HG03442 (cell line): ENCODE data around the gene CIB2.

Source experiments
- ATAC-seq: cut with Tn5 transposase; IDR thresholded peaks from one replicate; pipeline ENCODE4 v1.9.1; 2021; ENCODE audit warnings: mild to moderate bottlenecking, moderate library complexity; ENCODE audit not compliant: unreplicated experiment

CIB2 gene

DNA sequence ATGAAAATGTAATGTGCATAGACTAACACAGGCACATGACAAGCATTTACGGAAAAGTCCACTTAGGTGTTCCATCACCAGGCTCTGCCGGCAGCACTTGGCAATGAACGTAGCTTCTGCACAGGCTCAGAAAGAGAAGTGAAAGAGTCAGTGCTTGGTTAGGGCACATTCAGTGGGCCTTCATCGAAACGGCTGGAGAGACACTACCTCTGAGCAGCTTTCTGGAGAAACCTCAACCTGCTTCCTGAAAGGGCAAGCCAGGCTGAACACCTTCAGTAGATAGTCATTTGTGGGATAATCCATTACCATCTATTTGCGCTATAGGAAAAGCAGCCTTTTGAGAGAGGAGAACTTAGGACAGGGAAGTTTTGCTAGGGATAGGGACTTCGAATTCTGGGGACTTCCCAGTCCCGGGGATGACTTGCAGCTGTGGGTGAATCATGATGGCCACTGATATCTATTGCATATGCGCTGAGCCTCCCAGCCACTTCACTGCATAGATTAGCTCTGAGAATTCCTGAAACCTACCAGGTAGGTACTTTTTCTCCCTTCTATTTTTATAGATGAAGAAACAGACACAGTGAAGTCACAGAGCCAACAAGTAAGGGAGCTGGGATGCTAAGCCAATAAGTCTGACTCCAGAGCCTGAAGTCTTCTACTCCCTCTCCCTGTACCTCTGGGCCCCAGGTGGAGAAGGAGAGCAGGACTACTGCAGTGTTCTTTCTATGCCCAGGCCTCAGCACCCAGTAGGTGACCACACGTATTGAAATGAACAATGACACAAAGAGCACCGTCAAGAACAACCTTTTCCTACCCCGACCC is 43.1 kb downstream of the CIB2 start:
- ATAC-seq = peak; percentile 61

DNA sequence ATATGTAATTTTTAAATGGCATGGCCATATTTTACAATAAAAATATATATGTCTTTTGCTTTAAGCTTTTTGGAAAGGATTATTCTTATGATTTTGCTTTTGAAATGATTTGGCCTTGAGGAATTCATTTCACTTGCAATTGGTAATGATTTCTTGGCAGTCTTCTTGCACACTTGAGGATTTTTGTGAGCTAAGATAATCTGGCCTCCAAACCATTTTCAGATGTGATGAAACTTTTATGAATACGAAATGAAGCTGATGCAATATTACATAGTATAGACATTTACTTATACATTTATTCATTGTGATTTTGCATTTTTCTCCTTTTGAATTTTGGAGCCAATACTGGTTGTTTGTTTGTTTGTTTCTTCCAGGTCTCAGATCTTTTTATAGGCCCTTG is 45.3 kb downstream of the CIB2 start:
- no peak for ATAC-seq

DNA sequence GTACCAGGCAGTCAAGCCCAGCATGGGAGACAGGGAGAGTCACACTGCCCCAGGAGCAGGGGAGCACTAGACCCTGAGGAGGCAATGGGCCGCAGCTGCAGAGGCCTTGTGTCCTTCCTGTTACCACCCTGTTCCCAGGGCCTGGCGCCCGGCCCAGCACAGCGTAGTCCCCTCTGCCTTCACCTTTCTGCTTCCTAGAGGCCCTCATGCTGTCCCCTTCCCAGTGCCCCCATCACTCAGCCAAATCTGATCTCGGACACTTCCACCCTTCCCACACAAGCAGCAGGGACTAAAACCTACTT is 46.8 kb downstream of the CIB2 start:
- no peak for ATAC-seq

DNA sequence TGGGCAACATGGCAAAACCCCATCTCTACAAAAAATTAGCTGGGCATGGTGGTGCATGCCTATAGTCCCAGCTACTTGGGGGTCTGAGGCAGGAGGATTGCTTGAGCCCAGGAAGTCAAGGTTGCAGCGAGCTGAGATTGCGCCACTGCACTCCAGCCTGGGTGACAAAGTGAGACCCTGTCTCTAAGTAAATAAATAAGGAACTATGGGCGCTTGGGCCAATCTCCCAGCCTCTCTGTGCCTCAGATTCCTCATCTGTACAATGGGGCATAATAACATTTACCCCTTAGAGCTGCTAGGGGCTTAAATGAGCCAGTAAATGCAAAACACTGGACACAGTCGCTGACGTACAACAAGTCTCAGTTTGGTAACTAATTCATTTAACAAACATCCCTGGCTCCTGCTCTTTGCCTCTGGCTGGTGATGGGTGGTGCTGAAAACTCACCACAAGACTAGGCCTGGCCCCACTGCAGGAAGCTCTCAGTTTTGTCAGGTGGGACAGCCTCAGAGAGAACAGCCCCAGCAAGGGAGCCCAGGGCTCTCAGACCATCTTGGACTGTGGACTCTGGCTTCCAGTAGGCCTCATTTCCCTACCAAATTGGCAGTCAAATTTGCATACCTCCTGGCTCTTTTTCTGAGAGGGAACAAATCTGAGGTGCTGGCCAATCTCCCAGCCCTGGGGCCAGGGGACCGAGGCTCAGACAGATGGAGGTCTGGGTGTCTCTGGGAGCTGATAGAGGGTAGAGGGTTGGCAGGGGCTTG is 47.4 kb downstream of the CIB2 start:
- ATAC-seq = no peak

DNA sequence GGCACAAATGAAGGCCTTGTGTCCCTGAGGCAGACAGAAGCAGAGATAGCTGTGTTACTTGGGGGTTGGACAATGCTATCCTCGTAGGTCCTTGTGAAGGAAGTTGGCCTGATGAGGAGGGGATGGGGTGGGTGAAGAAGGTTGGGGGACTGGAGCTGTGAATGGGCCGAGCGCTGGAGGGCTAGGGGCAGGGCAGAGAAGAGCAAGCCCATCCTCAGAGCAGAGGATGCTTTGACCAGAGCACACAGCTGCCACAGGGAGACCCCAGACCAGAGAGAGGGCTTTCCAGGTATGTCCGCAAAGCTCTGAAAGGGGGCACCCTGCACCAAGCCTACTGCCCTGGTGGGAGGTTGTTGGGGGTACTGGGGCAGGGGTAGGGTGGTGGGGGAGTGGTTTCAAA is 48.1 kb downstream of the CIB2 start:
- no peak for ATAC-seq

DNA sequence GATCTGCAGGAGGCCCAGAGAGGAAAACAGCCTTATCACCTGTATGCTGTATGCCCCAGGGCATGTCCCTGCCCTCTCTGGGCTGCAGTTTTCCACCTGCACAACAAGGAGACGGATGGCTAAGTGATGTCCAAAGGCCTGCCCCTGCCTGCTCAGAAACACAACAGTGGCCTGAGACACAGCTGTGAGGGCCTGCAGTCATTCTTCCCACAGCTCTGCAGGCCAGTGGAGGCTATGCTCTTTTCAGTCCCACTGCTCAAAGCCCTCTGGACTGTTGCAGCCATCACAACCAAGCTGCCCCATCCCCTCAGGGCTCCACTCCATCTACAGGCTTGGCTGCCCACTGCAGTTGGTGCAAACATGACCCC is 48.5 kb downstream of the CIB2 start:
- no peak for ATAC-seq

DNA sequence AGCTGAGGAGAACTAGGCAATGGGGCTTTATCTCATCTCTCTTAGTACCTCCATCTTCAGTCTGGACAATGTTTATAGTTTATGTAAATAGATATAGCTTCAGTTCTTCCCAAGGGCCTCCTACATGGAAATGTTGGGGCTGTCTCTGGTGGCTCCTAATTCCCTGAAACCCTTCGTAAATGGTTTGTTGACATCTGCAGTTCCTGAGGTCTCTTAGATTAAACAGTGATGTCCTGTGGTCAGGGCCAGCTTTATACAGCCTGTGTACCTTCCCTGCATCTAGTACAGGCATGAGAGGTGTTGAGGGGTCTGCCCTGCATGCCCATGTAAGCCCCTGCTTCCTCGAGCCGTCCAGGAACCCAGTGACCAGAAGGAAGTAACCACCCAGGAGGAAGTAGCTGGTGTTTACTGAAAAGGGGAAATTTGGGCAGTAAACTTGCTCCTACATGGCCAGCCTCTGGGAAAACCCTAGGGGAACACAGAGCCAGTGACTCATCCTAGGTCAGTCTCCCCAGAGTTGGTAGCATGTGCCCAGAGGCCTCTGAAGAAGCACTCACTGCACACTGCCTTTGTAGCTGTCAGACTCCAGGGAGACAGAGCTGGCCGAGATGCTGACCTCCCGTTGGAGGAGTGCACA is 49.0 kb downstream of the CIB2 start:
- ATAC-seq = no peak

DNA sequence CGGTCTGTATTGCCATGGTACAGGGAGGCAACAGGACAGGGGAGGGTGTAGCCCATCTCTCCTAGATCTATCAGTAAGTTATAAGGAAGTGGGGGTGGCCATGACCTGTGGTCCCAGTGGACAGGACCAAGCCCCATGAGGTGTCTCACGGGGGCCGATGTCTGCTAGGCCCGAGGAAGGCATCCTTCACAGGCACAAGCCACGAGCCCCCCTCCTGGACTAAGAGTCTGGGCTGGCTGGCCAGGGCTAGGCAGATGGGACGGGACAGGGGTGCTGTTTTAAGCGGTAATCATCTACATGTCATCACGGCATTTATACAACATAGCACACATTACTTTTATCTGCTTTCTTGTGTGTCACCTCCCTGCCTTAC is 51.2 kb downstream of the CIB2 start:
- ATAC-seq = no peak

DNA sequence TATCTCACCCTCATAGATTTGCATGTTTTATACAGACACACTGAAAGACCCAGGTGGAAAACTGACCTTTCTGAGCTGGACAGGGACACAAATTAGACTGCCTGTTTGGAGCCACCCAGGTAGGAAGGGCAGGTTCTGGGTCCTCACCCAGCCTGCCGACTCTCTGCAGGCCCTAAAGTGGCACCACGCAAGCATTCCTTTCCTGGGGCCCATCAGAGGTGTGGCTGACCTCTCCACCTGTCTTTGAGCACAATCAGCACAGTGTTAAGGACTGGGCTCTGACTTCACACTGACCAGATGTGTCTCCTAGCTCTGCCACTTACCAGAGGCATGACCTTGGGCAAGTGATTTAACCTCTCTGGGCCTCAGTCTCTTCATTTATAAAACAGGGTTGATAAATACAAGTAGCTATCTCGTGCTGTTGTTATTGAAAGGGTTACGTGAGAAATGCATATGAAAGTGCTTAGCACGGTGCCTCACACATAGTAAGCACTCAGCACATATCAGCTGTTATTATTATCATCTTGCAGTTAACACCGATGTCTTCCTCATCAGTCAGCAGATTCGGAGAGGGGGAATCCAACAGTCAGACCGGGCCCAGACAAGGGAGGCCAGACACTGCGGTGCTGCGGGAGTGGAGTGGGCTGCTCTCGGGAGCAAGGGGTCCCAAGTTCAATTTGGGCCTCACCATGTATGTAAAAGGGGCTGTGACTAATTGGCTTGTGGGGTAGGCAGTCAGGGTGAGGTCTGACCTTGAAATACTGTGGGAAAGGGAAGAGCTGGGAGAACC is 51.8 kb downstream of the CIB2 start:
- ATAC-seq = no peak

DNA sequence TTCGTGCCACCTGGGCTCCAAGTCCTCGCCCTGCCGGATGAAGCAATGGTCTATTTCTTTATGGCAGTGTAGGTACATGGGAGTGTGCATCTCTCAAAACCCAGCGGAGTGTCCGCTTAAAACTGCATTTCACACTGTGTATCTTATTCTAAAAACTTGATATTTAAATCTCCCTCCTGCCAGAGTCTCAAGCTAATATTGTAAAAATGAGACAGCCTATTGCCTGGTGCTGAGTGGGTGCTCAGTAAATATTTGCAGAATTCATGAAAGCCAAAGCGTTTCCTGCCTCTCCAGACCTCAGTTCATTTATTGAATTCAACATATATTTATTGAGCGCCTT is 53.4 kb downstream of the CIB2 start:
- ATAC-seq = no peak

DNA sequence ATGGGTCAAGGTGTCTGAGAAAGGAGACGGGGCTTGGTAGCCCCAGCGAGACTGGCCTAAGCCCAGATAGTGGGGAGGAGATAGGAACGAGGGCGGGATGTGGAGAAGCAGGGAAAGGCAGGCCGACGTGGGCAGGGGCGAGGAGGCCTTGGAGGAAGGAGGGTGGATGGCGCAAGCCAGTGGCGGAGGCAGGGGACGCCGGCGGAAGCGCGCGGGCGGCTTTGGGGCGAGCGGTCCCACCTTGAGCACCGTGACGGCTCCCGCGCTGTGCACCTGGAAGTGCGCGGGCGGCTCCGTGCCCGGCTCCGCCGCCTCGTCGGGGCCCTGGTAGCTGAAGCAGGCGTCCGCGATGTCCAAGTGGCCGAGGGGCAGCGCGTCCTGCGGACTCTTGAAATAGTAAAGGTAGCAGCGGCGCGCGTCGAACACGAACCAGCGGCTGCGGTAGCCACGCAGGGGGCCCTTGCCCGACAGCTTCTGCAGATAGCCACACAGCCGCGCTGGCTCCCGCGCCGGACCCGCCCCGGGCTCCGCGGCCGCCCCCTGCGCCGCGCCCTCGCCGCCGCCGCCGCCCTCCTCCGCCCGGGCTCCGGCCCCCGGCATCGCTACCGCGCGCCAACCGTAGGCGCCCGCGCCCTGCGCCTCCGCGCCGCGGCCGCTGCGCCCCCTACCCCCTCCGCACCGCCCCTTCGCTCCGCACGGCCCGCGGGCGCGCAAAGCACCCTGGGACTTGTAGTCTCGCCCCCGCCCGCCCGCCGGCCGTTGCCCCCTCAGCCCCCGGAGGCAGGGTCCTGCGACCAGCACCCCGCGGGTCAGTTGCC is 54.0 kb downstream of the CIB2 start, which contains the start of gene TBC1D2B:
Gene TBC1D2B (minus strand): TSS at position 659 of the 818 bp plus-strand sequence. CDS start 59 bp downstream, at position 600.
- peak; percentile 59 for ATAC-seq

DNA sequence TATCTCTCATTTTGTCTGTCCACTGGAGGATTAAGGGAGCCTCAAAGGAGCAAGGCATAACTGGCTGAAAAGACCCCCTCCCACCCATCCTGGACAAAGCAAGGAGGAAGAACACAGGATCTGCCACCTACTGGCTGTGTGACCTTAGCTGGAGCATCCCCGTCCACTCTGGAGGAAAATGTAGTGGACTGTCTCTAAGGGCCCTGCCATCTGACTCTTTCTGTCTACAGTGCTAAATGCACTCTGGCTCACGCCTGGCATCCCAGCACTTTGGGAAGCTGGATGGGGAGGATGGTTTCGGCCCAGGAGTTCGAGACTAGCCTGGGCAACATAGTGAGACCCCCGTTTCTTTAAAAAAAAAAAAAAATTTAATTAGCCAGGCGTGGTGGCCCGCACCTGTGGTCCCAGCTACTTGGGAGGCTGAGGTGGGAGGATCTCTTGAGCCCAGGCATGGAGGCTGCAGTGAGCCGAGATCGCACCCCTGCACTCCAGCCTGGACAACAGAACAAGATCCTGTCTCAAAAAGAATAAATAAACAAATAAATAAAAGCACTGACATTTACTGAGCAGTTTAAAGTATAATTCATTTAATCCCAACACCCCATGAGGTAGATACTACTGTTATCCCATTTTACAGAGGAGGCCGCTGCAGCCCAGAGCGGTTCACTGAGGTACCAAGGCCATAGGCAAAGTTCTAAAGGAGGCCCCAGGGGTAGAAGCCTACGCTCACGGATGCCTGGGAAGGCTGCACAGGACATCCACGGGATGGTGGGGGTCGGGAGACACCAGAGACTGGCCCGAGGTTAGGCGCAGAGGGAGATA is 54.8 kb downstream of the CIB2 start:
- ATAC-seq = no peak

DNA sequence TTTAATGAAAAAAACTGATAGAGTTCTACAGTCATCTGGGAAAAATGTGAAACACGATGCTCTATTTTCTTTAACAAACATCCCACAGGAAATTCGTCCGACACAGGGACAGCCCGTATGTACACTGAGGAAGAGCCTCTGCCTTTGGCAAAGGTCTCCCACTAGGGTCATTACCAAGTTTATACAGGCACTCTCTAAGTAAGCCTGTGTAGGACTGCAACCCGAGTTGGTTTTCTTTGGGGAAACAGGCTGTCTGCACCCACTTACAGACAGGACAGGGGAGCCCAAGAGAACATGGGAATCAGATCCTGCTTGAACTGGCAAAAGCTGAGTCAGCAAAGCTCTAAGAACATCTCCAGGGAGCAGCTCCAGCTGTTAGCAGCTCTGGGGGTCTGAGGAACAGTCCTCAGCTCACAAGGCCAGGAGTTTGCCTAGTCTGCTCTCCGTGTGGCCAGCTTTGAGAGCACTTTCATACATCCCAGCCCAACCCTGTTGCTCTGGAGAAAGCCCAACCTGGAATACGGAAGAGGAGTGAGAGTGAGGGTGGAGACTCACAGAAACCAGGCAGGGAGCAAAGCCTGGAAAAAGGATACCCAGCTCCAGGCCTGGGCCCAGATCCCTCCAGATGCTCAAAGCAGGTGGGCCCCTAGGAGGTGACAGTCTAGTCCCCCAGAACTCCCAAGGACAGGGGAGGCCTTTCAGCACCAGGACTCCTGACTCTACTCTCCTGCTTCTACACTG is 55.6 kb downstream of the CIB2 start:
- no peak for ATAC-seq

DNA sequence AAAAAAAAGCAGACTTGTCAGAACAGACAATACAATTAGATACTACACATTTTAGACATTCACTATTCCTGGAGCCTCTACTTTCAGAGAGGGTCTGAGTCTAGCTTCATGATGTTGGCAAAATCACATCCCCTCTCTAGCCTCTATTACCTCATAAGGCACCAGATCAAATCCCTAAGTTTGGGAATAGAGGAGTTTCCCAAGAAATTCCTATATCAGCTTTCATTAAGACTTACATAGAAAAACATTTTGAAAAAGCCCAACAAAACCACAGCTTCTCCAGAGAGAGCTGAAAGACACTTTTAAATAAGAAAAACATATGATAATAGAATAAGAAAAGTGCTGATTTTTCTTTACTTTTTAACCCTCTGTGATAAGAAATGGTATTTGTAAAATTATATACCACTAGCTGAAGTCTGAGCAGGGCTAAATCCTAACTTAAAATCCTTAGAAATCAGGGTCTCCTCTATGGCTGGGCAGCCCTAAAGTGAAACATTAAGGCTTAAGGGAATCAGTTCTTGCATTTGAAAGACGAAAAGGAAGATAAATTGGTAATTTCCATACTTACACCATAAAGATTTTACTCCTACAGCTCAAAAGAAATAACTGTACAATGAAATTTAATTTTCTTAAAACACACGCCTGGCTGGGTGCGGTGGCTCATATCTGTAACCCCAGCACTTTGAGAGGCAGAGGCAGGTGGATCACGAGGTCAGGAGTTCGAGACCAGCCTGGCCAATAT is 58.0 kb downstream of the CIB2 start:
- ATAC-seq = no peak

DNA sequence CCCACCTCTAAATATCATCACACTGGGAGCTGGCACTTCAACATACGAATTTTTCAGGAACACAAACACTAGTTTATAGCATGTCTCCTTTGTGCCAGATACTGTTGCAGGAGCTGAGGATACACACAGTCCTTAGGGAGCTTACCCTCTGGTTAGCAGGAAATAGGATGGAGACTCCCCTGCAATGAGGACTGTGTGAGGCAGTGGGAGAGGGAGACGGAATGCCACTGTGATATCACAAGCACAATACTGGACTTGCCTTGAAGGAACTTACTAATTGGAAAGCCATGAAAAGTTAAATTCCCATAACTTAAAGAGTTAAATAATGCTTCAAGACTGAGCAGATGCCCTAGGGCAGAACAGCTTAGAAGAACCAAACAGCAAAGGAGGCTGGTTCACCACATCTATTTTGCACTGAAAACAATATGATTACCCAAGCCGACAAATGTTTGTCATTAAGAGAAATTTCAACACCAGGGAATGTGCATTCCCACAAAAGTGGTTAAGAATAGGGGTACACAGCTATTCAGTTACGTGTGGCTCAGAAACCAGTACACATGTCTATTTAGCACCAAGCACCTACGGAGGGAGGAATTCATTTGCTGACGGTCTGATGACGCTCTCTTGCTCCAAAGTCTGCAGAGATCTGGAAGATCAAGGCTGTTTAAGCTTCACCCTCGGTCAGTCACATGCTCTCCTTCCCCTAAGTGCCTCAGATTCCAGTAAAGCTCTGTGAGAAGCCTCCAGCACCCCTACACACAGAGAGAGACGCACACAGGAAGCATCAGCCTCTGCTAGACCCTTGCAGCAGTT is 59.0 kb downstream of the CIB2 start:
- no peak for ATAC-seq

DNA sequence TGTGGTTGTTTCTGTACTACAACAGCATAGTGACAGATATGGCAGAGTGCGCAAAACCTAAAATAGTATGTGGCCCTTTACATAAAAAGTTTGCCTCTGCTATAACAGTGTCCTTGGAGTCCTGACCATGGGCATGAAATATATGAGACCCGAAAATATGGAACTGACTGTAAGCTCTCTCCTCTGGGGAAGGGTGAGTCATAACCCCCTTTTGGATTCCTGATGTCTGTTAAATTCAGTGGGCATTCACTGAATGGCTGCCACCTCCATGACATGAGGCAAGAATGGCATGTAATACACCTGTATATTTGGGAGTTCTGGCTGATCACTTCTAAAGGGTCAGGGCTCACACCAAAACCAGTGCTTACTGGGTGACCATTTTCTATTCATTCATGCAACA is 59.9 kb downstream of the CIB2 start:
- ATAC-seq = no peak

DNA sequence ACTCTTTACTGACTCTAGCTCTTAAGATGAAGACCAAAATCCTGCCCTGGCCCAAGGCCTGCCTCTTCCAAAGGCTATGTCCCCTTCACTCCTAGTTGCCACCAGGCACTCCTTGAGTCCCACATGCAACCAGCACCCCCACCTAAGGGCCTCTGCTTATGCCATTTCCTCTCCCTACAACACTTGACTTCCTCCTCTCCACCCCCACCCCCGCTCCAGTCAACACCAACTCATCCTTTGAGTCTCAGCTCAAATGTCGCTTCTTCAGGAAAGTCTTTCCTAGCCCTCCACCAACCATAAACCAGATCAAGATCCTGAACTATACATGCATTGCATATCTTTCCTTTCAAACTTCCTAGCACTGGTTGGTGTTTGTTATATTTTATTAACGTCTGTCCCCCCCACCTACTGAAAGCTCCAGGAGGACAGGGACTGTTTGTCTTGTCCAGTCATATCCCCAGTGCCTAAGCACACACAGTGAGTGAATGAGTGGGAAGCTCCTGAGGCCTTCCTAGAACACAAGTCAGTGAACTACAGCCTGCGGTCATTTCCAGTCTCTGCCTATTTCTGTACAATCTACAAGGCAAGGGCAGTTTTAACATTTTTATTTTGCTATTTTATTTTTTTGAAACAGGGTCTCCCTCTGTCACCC is 61.1 kb downstream of the CIB2 start:
- ATAC-seq = no peak
